HUES6 (cell line): Measurements from ENCODE around the gene FAM151A.
"Not testable (repeated sequence)": the region's sequence is repeated elsewhere in the genome, so short reads cannot be mapped to it uniquely, and the experiment has no call there.

Experiments used
- H3K27ac ChIP-seq: 2 replicates; pipeline ENCODE4 v1.7.0; 2013; ENCODE audit warnings: low read depth, mild to moderate bottlenecking, low read length, inconsistent platforms
- H3K27me3 ChIP-seq: 2 replicates; pipeline ENCODE4 v1.6.1; 2013; ENCODE audit warnings: low read length; ENCODE audit not compliant: control insufficient read depth, insufficient read depth
- H3K36me3 ChIP-seq: 2 replicates; pipeline ENCODE4 v1.6.1; 2013; ENCODE audit warnings: low read length; ENCODE audit not compliant: control insufficient read depth, insufficient read depth
- H3K4me1 ChIP-seq: 2 replicates; pipeline ENCODE4 v1.6.1; 2013; ENCODE audit warnings: low read length; ENCODE audit not compliant: control insufficient read depth, insufficient read depth
- H3K4me3 ChIP-seq: 2 replicates; pipeline ENCODE4 v1.5.1; 2013; ENCODE audit warnings: low read depth, low read length
- H3K9ac ChIP-seq: one replicate; pipeline ENCODE4 v1.6.1; 2013; ENCODE audit warnings: mild to moderate bottlenecking, low read length
- H3K9me3 ChIP-seq: 2 replicates; pipeline ENCODE4 v1.6.1; 2013; ENCODE audit warnings: low read depth, low read length; ENCODE audit not compliant: control insufficient read depth, insufficient read depth

FAM151A gene

GRCh38 chr1:54635804-54636203 is 12.5 kb upstream of the FAM151A start:
- not testable (repeated sequence) for H3K27me3 ChIP-seq, H3K9ac ChIP-seq

GRCh38 chr1:54627196-54627595 is 3.9 kb upstream of the FAM151A start:
- Histone ChIP-seq H3K4me3 (no peak overlapping the region), H3K9ac (no peak overlapping the region), H3K27me3 (no peaks in the 10 kb centered on the region), H3K36me3 (no peaks in the 10 kb centered on the region), H3K4me1 (no peaks in the 10 kb centered on the region), H3K27ac (no peak overlapping the region), H3K9me3 (peaks cover 10% of the 10 kb centered on the region; the same call in 1 of the 2 replicates)

More at GRCh38 chr1:54635804-54636203, 12.5 kb upstream of the FAM151A start:
- not testable (repeated sequence) for H3K4me3 ChIP-seq, H3K36me3 ChIP-seq, H3K27ac ChIP-seq, H3K4me1 ChIP-seq
- peaks cover 21% of the 10 kb centered on the region for H3K9me3 ChIP-seq

GRCh38 chr1:54624466-54625464 is 1.4 kb upstream of the FAM151A start:
- Histone ChIP-seq H3K27me3 (no peaks in the 10 kb centered on the region), H3K36me3 (no peaks in the 10 kb centered on the region), H3K9me3 (no peaks in the 10 kb centered on the region), H3K9ac (no peak overlapping the region), H3K4me3 (no peak overlapping the region), H3K27ac (no peak overlapping the region), H3K4me1 (peaks cover 3% of the 10 kb centered on the region; the same call in 1 of the 2 replicates)

GRCh38 chr1:54619749-54620148 is 3.6 kb downstream of the FAM151A start:
- Histone ChIP-seq H3K4me3 (no peak overlapping the region), H3K27ac (no peak overlapping the region), H3K27me3 (no peaks in the 10 kb centered on the region), H3K4me1 (peaks cover 12% of the 10 kb centered on the region; the same call in 1 of the 2 replicates), H3K9ac (no peak overlapping the region), H3K9me3 (no peaks in the 10 kb centered on the region), H3K36me3 (no peaks in the 10 kb centered on the region)

- Histone ChIP-seq H3K4me3 (no peak overlapping the region), H3K27ac (no peak overlapping the region), H3K4me1 (peaks cover 13% of the 10 kb centered on the region; the same call in 1 of the 2 replicates), H3K9me3 (no peaks in the 10 kb centered on the region), H3K27me3 (no peaks in the 10 kb centered on the region), H3K36me3 (no peaks in the 10 kb centered on the region), H3K9ac (no peak overlapping the region)
These were observed 7.6 kb downstream of the FAM151A start for GRCh38 chr1:54615531-54616279.

GRCh38 chr1:54614563-54614962 is 8.8 kb downstream of the FAM151A start:
- Histone ChIP-seq H3K4me1 (peaks cover 14% of the 10 kb centered on the region; the same call in 1 of the 2 replicates), H3K9me3 (no peaks in the 10 kb centered on the region), H3K27ac (no peak overlapping the region), H3K9ac (no peak overlapping the region), H3K27me3 (no peaks in the 10 kb centered on the region), H3K36me3 (no peaks in the 10 kb centered on the region), H3K4me3 (no peak overlapping the region)

GRCh38 chr1:54614024-54614423 is 9.3 kb downstream of the FAM151A start:
- Histone ChIP-seq H3K9ac (no peak overlapping the region), H3K4me1 (peaks cover 14% of the 10 kb centered on the region; the same call in 1 of the 2 replicates), H3K27me3 (no peaks in the 10 kb centered on the region), H3K27ac (no peak overlapping the region), H3K4me3 (no peak overlapping the region), H3K9me3 (no peaks in the 10 kb centered on the region), H3K36me3 (no peaks in the 10 kb centered on the region)

GRCh38 chr1:54611621-54612020 is 11.7 kb downstream of the FAM151A start:
- no peaks in the 10 kb centered on the region for H3K9me3 ChIP-seq
- H3K4me1 ChIP-seq = peaks cover 14% of the 10 kb centered on the region; the same call in 1 of the 2 replicates
- no peak overlapping the region for H3K4me3 ChIP-seq
- H3K9ac ChIP-seq = no peak overlapping the region
- no peaks in the 10 kb centered on the region for H3K36me3 ChIP-seq
- H3K27me3 ChIP-seq = no peaks in the 10 kb centered on the region
- no peak overlapping the region for H3K27ac ChIP-seq

- Histone ChIP-seq H3K9me3 (no peaks in the 10 kb centered on the region), H3K9ac (no peak overlapping the region), H3K4me1 (peaks cover 14% of the 10 kb centered on the region; the same call in 1 of the 2 replicates), H3K4me3 (no peak overlapping the region), H3K27ac (no peak overlapping the region), H3K36me3 (no peaks in the 10 kb centered on the region), H3K27me3 (no peaks in the 10 kb centered on the region)
These were observed 12.4 kb downstream of the FAM151A start for GRCh38 chr1:54610601-54611580.

- Histone ChIP-seq H3K36me3 (no peaks in the 10 kb centered on the region), H3K9me3 (no peaks in the 10 kb centered on the region), H3K27me3 (no peaks in the 10 kb centered on the region), H3K27ac (no peak overlapping the region), H3K9ac (no peak overlapping the region), H3K4me1 (peaks cover 8% of the 10 kb centered on the region; the same call in 1 of the 2 replicates), H3K4me3 (no peak overlapping the region)
These were observed 13.3 kb downstream of the FAM151A start for GRCh38 chr1:54610048-54610447.
